ENCODE measurements around the gene MDM2.

MDM2 gene

DNA sequence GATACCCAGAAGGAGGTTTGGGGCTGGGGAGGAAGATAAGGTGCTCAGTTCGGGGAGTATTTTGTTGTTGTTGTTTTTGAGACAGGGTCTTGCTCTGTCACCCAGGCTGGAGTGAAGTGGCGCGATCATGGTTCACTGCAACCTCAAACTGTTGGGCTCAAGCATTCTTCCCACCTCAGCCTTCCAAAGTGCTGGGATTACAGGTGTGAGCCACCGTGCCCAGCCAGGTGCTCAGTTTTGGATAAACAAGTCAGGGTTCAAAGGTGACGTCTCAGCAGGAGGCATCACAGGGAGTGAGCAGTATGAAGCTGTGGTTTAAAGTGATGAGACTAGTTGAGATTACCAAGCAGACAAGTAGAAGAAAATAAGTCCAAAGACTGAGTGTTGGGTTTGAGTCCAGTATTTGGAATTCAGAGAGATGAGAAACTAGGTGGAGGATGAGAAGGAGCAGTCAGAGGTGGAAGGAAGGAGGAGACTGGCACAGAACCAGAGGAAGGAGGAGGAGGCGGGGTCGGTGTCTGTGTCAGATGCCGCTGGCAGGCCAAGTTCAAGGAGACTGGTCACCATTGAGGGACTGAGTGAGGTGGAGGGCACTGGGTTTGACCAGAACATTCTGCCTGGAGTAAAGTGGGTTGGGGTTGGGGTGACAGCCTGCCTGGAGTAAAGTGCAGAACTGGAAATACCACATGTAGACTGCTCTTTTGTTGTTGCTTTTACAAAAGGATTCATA is 45.9 kb upstream of the MDM2 start:
- no peak for DNase-seq (ENCODE audit: low spot score)
- Histone ChIP-seq H3K27me3 (ENCODE audit: insufficient read depth, poor library complexity, severe bottlenecking) (no peaks in the 10 kb centered on the region), H3K4me3 (ENCODE audit: severe bottlenecking) (no peak overlapping the region), H3K27ac (ENCODE audit: poor library complexity, severe bottlenecking) (no peak overlapping the region), H3K36me3 (ENCODE audit: low read depth) (peaks cover 43% of the 10 kb centered on the region), H3K9me3 (ENCODE audit: severe bottlenecking) (no peaks in the 10 kb centered on the region), H3K4me1 (ENCODE audit: insufficient read depth, poor library complexity, severe bottlenecking) (no peaks in the 10 kb centered on the region)
- ATAC-seq (ENCODE audit: low read depth): no peak
- TF ChIP-seq, protein P1, sequence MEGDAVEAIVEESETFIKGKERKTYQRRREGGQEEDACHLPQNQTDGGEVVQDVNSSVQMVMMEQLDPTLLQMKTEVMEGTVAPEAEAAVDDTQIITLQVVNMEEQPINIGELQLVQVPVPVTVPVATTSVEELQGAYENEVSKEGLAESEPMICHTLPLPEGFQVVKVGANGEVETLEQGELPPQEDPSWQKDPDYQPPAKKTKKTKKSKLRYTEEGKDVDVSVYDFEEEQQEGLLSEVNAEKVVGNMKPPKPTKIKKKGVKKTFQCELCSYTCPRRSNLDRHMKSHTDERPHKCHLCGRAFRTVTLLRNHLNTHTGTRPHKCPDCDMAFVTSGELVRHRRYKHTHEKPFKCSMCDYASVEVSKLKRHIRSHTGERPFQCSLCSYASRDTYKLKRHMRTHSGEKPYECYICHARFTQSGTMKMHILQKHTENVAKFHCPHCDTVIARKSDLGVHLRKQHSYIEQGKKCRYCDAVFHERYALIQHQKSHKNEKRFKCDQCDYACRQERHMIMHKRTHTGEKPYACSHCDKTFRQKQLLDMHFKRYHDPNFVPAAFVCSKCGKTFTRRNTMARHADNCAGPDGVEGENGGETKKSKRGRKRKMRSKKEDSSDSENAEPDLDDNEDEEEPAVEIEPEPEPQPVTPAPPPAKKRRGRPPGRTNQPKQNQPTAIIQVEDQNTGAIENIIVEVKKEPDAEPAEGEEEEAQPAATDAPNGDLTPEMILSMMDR (IDR thresholded peaks at IDR 0.05; ENCODE audit: poor library complexity, severe bottlenecking): no peak

DNA sequence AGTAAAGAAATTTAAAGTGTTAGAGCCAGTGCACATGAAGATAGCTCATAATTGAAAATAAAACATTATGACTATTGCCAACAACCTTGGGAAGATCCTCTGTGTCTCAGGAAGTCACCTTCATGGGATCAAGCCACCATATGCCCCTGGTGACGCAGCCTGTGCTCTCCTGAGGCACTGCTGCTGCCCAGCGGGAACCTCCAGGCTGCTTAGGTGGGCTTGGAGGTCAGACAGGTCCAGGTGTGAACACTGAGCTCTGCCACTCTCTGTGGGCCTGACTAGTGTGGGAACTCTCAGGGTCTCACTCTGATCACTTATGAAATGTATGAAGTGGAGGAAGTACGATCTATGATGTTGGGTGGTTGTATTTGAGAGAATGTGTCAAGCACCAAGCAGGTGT is 45.3 kb upstream of the MDM2 start:
- Histone ChIP-seq H3K9me3 (ENCODE audit: severe bottlenecking) (no peaks in the 10 kb centered on the region), H3K4me3 (ENCODE audit: severe bottlenecking) (no peak overlapping the region), H3K36me3 (ENCODE audit: low read depth) (peaks cover 38% of the 10 kb centered on the region), H3K4me1 (ENCODE audit: insufficient read depth, poor library complexity, severe bottlenecking) (no peaks in the 10 kb centered on the region), H3K27ac (ENCODE audit: poor library complexity, severe bottlenecking) (no peak overlapping the region), H3K27me3 (ENCODE audit: insufficient read depth, poor library complexity, severe bottlenecking) (no peaks in the 10 kb centered on the region)
- TF ChIP-seq, protein P1 (IDR thresholded peaks at IDR 0.05; ENCODE audit: poor library complexity, severe bottlenecking): no peak
- ATAC-seq (ENCODE audit: low read depth) (no peak), DNase-seq (ENCODE audit: low spot score) (no peak)

DNA sequence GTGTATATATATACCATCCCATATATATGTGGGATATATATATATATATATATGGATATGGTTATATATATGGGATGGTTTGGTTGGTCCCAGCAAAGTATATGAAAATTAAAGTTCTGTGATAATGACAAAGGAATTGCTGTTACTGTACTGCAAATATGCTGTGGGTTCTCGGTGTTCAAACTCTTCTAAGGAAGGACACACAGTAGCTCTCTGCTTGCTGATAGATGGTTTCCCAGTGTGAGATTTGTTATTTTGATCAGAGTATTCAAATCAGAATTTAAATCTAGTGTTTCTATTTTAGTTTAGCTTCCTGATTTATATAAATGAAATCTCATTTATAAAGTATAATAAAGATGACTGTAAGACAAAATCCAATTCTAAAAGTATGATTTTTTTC is 42.3 kb upstream of the MDM2 start:
- DNase-seq (ENCODE audit: low spot score) (no peak), ATAC-seq (ENCODE audit: low read depth) (no peak)
- H3K27me3 ChIP-seq (ENCODE audit: insufficient read depth, poor library complexity, severe bottlenecking): no peaks in the 10 kb centered on the region
- TF ChIP-seq, protein P1 (IDR thresholded peaks at IDR 0.05; ENCODE audit: poor library complexity, severe bottlenecking): no peak
- no peaks in the 10 kb centered on the region for H3K9me3 ChIP-seq (ENCODE audit: severe bottlenecking)
- H3K36me3 ChIP-seq (ENCODE audit: low read depth): peaks cover 18% of the 10 kb centered on the region
- no peak overlapping the region for H3K4me3 ChIP-seq (ENCODE audit: severe bottlenecking)
- H3K27ac ChIP-seq (ENCODE audit: poor library complexity, severe bottlenecking): no peak overlapping the region
- H3K4me1 ChIP-seq (ENCODE audit: insufficient read depth, poor library complexity, severe bottlenecking): no peaks in the 10 kb centered on the region

DNA sequence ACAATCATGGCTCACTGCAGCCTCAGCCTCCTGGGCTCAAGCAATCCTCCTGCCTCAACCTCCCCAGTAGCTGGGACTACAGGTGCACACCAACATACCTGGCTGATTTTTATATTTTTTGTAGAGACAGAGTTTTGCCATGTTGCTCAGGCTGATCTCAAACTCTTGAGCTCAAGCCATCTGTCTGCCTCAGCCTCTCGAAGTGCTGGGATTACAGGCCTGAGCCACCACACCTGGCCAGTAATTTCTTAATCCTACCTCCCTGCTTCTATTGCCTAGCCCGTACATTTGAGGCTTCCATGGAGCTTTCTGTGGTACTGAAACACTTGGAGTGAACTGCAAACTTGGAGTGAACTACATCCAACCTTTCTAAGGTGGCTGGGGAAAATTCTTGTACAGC is 41.3 kb upstream of the MDM2 start:
- DNase-seq (ENCODE audit: low spot score) (no peak), ATAC-seq (ENCODE audit: low read depth) (no peak)
- Histone ChIP-seq H3K4me3 (ENCODE audit: severe bottlenecking) (no peak overlapping the region), H3K4me1 (ENCODE audit: insufficient read depth, poor library complexity, severe bottlenecking) (no peaks in the 10 kb centered on the region), H3K27ac (ENCODE audit: poor library complexity, severe bottlenecking) (no peak overlapping the region), H3K36me3 (ENCODE audit: low read depth) (peaks cover 14% of the 10 kb centered on the region), H3K27me3 (ENCODE audit: insufficient read depth, poor library complexity, severe bottlenecking) (no peaks in the 10 kb centered on the region), H3K9me3 (ENCODE audit: severe bottlenecking) (no peaks in the 10 kb centered on the region)
- TF ChIP-seq, protein P1 (IDR thresholded peaks at IDR 0.05; ENCODE audit: poor library complexity, severe bottlenecking): no peak

DNA sequence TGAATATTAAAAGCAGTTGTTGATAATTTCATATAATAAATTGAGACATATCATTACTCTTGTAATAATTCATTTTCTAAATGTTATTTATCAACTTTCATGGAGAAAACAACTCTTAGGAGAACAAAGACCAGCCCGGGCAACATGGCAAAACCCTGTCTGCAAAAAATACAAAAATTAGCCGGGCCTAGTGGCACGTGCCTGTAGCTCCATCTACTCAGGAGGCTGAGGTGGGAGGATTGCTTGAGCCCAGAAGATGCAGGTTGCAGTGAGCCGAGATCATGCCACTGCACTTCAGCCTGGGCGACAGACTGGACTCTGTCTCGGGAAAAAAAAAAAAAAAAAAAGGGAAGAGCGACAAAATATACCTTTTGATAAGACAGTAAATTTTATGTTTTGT is 40.8 kb upstream of the MDM2 start:
- no peak overlapping the region for H3K4me3 ChIP-seq (ENCODE audit: severe bottlenecking)
- no peaks in the 10 kb centered on the region for H3K4me1 ChIP-seq (ENCODE audit: insufficient read depth, poor library complexity, severe bottlenecking)
- H3K36me3 ChIP-seq (ENCODE audit: low read depth): peaks cover 14% of the 10 kb centered on the region
- no peak for ATAC-seq (ENCODE audit: low read depth)
- H3K27ac ChIP-seq (ENCODE audit: poor library complexity, severe bottlenecking): no peak overlapping the region
- H3K9me3 ChIP-seq (ENCODE audit: severe bottlenecking): no peaks in the 10 kb centered on the region
- no peaks in the 10 kb centered on the region for H3K27me3 ChIP-seq (ENCODE audit: insufficient read depth, poor library complexity, severe bottlenecking)
- TF ChIP-seq, protein P1 (IDR thresholded peaks at IDR 0.05; ENCODE audit: poor library complexity, severe bottlenecking): no peak
- DNase-seq (ENCODE audit: low spot score): no peak

Data from RWPE2 (cell line).